HG02571 (cell line): Measurements from ENCODE around the gene ZGPAT.

Source experiments
- ATAC-seq: cut with Tn5 transposase; IDR thresholded peaks from one replicate; pipeline ENCODE4 v1.9.1; 2021; ENCODE audit warnings: mild to moderate bottlenecking, moderate library complexity; ENCODE audit not compliant: unreplicated experiment

ZGPAT gene

DNA sequence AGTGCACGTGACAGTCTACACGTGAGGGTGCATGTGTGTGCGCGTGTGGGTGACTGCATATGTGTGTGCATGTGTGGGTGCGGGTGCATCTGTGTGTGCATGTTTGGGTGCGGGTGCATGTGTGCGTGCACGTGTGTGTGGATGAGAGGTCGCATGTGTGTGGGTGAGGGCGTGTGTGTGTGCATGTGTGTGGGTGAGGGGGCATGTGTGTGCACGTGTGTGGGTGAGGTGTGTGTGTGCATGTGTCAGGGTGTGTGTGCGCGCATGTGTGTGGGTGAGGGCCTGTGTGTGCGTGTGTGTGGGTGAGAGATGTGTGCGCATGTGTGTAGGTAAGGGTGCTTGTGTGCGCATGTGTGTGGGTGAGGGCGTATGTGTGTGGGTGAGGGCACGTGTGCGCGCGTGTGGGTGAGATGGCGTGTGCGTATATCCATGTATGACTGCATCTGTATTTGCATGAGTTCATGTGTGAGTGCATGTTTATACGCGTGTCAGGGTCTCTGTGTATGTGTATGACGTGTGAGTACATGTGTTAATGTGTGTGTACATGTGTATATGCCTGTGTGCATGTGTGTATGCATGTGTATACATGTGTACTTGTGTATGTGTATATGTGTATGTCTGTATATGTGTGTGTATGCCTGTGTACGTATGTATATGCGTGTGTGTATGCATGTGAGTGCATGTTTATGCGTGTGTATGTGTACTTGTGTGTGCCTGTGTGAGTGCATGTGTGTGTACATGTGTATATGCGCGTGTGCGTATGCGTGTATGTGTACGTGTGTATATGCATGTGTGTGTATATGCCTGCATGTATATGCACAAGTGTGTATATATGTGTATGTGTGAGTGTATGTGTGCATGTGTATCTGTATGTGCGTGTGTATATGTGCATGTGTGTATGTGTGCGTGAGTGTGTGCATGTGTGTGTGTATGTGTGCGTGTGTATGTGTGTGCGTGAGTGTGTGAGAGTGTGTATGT, 24.6 kb downstream of the ZGPAT start:
- ATAC-seq = no peak

DNA sequence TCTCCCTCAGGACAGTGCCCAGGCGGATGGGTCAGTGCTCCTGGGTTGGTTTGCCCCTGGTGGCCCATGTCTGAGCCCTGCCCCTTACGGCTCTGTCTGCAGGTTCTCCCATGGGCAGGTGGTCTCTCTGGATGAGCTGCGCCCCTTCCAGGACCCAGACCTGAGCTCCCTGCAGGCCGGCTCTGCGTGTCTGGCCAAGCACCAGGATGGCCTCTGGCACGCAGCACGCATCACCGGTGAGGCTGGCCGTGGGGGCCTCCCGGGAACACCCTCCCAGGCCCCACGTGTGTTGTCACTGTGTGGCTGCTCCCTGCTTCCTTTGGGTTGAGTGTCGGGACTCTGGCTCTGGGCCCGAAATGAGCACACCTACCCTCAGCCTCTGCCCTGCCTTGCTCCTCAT, 25.3 kb downstream of the ZGPAT start:
- no peak for ATAC-seq

DNA sequence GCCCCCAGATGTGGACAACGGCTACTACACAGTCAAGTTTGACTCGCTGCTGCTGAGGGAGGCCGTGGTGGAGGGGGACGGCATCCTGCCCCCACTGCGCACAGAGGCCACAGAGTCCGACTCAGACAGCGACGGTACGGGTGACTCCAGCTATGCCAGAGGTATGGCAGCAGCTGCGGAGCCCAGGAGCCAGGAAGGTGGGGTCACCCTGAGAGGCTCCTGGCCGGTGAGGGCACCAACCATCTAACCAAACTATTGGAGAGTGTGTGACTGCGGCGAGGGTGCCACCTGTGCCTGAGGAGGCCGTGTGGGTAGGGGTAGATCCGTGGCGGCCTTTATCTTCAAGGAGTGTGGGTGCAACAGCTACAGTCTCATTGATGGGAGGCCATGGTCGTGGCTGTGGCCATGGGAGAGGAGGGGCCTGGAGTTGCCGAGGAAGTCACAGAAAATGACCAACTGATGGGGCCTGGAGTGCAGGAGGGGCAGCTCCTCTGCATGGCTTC, 25.8 kb downstream of the ZGPAT start:
- no peak for ATAC-seq

DNA sequence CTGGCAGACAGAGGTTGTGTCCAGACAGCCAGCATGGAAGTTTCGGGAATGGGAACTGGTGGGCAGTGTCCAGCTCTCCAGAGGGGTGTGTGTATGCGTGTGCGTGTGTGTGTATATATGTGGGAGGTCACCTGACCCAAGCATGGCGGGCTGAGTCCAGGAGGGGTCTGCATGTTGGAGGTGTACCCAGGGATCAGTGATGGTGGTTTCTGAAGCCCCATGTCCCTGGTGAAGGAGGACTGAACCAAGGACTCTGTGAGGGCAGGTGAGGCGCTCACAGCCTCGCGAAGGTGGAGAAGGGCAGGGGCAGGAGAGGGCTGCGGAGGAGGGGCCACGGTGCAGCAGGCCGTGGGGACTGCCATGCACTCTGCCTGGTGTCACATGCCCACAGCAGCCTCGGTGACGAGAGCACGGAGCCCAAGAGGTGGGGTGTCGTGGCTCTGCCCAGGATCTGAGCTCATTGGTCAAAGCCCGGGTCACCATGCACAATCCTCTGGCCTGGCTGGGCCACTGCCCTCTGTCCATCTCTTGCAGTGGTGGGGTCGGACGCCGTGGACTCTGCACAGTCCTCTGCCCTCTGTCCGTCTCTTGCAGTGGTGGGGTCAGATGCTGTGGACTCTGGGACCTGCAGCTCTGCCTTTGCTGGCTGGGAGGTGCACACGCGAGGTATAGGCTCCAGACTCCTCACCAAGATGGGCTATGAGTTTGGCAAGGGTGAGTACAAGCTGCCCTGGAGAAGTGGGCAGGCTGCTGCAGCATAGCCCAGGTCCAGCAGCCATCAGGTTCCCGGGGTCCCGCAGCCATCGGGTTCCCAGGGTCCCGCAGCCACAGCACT, 26.5 kb downstream of the ZGPAT start:
- ATAC-seq = no peak

DNA sequence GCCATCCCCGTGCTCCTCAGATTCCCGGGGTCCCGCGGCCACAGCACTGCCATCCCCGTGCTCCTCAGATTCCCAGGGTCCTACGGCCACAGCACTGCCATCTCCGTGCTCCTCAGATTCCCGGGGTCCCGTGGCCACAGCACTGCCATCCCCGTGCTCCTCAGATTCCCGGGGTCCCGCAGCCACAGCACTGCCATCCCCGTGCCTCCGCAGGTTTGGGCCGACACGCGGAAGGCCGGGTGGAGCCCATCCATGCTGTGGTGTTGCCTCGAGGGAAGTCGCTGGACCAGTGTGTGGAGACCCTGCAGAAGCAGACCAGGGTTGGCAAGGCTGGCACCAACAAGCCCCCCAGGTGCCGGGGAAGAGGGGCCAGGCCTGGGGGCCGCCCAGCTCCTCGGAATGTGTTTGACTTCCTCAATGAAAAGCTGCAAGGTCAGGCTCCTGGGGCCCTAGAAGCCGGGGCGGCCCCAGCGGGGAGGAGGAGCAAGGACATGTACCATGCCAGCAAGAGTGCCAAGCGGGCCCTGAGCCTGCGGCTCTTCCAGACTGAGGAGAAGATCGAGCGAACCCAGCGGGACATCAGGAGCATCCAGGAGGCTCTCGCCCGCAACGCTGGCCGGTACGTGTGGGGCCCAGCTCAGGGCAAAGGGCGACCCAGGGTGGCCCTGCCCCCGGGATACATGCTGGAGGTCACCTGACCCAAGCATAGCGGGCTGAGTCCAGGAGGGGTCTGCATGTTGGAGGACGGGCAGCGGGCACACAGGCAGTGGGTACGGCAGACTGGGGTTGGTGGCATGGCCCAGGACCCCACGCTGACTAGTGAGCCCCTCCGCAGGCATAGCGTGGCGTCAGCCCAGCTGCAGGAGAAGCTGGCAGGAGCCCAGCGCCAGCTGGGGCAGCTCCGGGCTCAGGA, 27.4 kb downstream of the ZGPAT start:
- no peak for ATAC-seq

DNA sequence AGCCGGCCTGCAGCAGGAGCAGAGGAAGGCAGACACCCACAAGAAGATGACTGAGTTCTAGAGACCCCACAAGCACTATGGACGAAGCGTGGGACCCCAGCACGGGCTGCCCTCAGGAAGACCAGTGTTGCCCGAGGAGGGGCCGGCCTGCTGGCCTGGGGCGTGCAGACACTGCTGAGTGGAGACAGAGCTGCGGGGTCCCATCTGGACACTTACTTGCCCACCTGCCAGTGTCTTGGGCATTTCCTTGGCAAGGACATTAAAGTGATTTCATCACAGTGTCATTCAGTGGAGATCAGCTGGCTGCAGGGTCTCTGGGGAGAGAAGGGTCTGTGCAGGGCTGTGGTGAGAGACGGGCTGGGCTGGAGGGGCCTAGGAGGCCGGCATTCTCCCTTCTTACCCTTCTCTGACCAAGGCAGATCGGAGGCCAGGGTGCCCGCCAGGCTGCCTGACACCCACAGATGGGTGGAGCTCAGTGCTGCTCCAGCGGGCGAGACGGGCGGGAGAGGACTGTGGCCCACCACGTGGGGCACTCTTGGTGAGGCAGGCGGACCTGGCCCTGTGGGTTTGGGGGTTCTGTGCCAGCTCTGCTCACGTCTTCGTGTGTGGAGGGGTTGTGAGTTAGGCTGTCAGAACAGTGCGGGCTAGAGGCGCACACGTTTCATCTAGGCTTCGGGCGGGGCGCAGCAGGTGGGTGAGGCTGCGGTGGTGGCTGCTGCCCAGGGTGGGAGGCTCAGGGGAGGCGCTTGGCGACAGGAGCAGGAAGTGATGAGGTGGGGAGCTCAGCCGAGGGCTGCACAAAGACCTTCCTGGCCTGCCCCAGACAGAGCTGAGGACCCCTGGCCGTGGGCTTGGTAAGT, 28.2 kb downstream of the ZGPAT start, which contains the start of gene LIME1:
Gene LIME1 (plus strand): TSS at position 806 of the 860 bp plus-strand sequence. CDS start 886 bp downstream, outside the sequence.
- ATAC-seq = no peak

DNA sequence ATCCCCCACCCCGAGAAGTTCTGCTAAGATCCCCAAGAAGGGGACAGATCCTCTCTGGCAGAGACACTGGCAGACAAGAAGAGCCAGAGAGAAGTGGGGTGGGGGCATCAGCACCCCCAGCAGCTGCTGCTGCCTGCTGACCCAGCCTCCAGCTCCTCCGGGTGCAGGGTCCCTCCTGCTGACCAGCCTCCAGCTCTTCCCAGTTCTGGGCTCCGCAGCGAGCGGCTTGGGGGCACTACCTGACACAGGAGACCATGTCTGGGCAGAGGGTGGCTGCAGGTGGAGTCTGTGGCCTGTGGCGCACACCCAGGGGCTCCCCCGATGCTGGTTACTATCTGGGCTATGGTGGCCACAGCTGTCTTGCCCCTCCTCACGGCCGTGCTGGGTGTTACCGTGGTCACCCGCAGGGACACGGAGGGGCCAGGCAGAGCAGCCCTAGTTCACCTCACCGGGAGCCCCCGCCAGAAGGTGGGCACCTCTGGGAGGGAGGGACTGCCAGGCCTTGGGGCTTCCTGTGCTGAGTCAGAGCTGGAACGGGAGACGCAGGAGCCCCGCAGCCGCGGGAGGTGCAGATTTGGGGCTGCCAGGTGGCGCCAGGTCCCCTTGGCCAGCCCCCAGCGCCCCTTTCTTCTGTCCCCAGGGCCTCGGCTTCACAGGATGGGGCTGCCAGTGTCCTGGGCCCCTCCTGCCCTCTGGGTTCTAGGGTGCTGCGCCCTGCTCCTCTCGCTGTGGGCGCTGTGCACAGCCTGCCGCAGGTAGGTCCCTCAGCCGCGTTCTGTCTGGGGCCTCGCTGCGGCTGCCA, 29.3 kb downstream of the ZGPAT start:
- ATAC-seq = no peak

DNA sequence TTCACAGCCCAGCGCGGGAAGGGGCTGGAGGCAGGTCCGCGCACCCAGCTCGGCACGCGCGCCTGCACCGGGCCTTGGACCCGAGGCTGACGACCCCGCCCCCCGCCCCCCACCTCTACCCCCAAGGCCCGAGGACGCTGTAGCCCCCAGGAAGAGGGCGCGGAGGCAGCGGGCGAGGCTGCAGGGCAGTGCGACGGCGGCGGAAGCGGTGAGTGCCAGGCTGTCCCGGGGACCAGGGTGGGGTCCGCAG, 29.8 kb downstream of the ZGPAT start:
- ATAC-seq = no peak

DNA sequence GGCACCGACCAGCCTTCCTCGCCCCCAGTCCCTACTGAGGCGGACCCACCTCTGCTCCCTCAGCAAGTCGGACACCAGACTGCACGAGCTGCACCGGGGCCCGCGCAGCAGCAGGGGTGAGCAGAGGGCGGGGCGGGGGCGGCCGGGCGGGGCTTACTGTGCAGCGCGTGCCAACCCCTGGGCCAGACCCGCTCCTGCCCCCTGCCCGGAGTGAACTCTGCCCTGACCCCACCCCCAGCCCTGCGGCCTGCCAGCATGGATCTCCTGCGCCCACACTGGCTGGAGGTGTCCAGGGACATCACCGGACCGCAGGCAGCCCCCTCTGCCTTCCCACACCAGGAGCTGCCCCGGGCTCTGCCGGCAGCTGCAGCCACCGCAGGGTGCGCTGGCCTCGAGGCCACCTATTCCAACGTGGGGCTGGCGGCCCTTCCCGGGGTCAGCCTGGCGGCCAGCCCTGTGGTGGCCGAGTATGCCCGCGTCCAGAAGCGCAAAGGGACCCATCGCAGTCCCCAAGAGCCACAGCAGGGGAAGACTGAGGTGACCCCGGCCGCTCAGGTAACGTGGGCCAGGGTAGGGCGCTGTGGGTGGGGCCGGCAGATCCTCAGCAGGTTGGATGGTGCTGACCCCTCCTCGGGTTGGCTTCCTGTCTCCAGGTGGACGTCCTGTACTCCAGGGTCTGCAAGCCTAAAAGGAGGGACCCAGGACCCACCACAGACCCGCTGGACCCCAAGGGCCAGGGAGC, 30.3 kb downstream of the ZGPAT start:
- ATAC-seq = no peak

DNA sequence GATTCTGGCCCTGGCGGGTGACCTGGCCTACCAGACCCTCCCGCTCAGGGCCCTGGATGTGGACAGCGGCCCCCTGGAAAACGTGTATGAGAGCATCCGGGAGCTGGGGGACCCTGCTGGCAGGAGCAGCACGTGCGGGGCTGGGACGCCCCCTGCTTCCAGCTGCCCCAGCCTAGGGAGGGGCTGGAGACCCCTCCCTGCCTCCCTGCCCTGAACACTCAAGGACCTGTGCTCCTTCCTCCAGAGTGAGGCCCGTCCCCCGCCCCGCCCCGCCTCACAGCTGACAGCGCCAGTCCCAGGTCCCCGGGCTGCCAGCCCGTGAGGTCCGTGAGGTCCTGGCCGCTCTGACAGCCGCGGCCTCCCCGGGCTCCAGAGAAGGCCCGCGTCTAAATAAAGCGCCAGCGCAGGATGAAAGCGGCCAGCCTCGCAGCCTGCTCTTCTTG, 30.9 kb downstream of the ZGPAT start:
- ATAC-seq = no peak

DNA sequence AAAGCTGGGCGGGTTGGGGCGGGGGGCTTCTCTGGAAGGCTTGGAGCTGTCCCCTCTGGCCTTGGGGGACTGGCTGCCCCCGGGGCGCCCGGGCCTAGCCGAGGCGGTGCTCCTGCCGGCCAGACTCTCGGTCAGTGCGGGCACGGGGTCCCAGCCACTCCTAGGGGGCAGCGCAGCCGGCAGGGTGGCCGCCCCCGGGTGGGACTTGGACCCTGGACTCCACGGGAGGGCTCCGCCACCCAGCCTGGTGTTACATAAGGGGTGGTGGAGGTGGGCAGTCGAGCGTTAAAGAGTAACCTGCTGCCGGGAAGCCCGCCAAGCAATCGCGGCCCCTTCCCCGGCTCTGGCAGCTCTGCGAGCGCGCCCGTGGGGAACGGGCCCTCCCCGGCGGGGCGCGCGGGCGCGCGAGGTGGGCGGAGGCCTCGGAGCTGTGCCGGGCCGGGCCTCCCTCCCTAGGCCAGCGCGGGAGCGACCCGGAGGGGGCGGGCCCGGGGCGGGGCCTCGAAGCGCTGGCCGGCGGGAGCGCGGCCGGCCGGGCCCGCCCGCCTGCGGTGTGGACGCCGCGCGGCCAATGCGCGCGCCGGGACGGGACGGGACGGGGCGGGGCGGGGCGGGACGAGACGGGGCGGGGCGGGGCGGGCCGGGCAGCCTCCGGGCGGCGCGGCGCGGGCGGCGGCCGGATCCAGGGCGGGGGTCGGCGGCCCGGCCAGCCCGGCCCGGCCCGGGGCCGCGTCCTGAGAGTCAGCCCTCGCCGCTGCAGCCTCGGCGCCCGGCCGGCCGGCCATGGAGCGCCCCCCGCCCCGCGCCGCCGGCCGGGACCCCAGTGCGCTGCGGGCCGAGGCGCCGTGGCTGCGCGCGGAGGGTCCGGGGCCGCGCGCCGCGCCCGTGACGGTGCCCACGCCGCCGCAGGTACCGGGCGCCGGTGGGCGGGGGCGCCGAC, 31.6 kb downstream of the ZGPAT start, which contains the start of gene SLC2A4RG:
Gene SLC2A4RG (plus strand): TSS at position 647 of the 940 bp plus-strand sequence. CDS start 137 bp downstream, at position 784.
- peak; percentile 53 for ATAC-seq

DNA sequence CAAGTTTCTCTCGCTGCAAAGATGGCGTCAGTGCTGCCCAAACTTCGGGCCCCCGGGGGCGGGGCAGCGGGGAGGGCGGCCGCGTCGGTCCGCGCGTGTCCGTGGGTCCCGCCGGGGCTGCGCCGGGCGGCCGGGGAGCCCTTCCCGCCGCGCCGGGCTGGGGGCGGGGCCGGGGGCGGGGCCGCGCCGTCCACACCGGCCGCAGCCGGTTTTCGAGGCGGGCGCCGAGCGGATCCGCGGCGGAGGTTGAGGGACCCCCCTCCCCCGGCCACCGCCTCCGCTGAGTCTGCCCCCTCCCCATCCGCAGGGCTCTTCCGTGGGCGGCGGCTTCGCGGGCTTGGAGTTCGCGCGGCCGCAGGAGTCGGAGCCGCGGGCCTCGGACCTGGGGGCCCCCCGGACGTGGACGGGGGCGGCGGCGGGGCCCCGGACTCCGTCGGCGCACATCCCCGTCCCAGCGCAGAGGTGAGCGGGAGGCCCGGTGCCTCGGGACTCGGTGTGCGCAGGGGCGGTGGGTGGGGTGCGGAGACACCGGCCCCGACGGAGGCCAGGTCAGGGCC, 32.3 kb downstream of the ZGPAT start:
- no peak for ATAC-seq

DNA sequence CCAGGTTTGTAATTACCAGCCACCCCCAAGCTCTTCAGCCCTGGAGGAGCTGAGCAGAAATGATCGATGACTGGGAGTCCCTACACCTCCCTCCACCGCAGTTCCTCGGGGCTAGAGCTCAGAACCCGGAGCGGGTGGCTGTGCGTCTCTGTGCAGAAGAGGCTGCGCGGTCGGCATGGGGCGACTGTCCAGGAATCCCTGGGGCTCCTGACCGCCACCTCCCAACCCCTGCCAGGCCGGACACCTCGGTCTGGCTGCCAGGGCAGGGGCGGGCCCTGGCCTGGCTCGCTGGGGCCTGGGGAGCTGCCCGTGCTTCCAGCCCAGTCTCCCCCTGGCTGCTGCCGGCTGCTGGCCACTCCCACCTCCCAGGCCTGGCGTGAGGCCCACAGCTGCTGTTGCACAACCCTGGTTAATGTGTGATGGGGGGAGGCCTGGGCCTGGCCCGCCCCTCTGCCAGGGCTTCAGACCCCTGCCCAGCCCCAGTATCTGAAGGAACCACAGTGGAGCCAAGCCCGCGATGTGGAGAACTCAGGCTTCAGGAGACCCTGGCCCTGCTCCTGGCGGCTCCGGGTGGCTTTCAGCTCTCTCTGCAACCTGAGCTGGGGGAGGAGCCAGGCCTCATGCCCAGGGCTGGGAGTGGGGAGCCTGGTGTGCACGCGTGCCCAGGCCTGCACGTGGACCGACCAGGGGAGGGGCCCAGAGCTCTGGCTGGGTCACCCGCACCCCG, 33.0 kb downstream of the ZGPAT start:
- ATAC-seq = no peak

DNA sequence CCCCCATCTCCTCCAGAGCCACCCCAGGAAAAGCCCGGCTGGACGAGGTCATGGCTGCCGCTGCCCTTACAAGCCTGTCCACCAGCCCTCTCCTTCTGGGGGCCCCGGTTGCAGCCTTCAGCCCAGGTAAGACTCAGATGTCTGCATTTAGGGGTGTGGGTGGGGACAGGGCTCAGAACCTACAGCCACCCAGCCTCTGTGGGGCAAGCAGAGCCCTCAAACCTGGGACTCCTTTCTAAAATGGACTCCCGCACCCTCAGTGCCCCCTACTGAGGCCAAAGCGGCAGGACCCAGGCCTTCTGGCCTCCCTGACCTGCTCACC, 33.5 kb downstream of the ZGPAT start:
- ATAC-seq = no peak

DNA sequence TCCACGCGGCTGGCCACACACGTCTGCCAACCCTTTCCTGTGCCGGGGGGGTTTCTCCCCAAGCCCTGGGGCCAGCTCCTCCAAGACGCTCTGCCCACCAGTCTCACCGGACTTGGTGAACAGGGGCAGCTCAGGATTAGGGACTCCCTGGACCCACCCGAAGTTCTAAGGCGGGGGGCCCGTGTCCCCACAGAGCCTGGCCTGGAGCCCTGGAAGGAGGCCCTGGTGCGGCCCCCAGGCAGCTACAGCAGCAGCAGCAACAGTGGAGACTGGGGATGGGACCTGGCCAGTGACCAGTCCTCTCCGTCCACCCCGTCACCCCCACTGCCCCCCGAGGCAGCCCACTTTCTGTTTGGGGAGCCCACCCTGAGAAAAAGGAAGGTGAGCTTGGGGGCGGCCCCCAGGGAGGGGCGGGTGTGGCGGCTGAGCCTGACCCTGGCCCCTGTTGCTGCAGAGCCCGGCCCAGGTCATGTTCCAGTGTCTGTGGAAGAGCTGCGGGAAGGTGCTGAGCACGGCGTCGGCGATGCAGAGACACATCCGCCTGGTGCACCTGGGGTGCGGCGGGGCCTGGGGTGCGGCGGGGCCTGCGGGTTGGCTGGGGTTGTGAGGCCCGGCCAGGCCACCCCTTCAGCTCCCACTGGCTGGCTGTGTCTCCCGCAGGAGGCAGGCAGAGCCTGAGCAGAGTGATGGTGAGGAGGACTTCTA, 34.0 kb downstream of the ZGPAT start:
- no peak for ATAC-seq
